HG03354 (cell line): Measurements from ENCODE around the gene TMEM250.
A peak's percentile ranks its signal among the peaks of the same experiment; 100 is the strongest.
"Not testable (repeated sequence)": the region's sequence is repeated elsewhere in the genome, so short reads cannot be mapped to it uniquely, and the experiment has no call there.

Experiments used
- ATAC-seq: cut with Tn5 transposase; IDR thresholded peaks from one replicate; pipeline ENCODE4 v1.9.1; 2021; ENCODE audit warnings: mild to moderate bottlenecking; ENCODE audit not compliant: unreplicated experiment, poor library complexity, severe bottlenecking

The TMEM250 gene

GRCh38 chr9:136115206-136115605, 3.5 kb downstream of the TMEM250 start:
- ATAC-seq, result no peak

DNA sequence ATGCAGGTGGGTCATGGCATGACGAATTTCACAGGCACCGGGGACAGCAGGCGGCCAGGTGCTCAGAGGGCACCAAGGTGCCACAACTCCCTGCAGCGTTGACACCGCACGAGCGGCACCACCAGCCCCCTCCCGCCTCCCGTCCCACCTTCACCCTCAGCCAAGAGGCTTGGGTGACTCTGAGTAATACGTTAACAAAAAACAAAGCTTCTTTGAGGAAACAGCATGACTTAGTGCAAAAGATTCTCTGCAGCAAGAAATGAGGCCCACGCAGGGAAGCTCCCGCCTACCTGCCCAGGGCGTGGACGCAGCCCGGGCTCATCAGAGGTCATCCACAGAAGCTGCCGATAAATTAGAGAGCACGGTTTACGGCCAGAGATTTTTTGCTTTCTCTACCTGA, 4.1 kb downstream of the TMEM250 start:
- no peak for ATAC-seq

GRCh38 chr9:136112541-136112940, 6.1 kb downstream of the TMEM250 start:
- no peak for ATAC-seq

DNA sequence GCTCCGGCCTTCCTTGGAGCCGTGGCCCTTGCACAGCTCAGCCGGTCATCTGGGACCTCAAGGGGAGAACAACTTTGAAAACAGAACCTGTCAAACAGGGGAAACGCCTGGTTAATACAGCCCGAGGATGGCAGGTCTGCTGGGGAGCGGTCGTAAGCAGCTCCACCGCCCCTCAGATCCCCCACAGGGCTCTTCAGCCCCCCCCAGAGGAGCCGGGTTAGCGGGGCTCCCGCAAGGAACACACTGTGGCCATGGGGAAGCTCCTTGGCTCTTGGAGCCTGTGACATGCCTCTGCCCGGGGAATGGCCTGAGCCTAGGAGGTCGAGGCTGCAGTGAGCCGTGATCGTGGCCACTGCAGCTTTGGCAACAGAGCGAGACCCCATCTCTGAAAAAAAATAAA, 6.8 kb downstream of the TMEM250 start:
- ATAC-seq, result no peak

DNA sequence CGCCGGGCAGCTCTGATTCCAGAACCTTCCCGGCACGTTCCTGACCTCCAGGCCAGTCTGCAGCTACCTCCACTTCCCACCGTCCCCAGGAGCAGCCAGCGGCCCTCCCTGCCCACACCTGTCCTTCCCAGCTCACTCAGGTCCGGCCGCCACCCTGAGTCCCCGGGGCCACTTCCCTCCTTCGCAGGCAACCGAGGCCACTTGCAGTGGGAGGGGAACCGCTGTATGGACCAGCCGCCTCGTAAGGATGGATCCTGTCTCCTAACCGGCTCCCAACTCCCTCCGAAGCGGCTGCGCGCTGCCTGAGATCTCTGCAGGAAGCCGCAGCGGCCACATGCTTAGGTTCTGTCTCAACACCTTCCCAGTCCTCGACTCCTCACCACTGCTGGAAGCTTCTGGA, 7.5 kb downstream of the TMEM250 start:
- ATAC-seq, result no peak

GRCh38 chr9:136110082-136111061, 8.3 kb downstream of the TMEM250 start:
- peak; percentile 1 for ATAC-seq

DNA sequence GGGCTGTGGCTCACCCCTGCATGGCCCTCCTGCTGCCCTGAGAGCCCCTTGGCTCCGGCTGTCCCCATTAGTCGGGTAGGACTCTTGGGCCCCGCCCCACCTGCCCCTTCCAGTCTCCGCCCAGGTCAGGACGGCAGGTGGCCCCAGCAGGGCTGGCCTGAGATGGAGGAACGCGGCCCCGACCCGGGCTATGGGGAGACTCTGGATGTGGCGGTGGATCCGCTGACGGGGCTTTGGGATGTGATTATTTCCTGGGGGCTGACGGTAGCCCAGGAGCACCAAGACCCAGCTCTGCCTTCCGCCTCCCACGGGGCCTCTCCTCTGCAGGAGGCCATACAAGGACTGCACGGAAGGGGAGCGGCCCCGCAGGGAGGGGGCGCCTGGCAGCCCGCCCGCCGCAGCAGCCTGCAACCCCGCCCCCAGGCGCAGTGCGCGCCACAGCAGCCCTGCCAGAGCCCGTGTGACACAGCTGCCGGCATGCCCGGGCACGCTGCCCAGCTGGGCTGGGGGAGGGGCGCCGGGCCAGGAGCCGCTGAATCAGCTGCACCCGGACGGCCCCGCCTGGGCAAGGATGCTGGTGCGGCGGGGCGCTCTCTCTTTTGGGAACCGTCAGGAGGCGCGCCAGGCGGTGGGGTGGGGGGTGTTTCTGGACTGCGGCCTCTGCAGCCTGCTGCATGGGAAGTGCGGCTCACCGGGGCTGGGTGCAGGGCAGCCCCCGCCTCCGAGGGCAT, 9.2 kb downstream of the TMEM250 start:
- peak; percentile 76 for ATAC-seq

DNA sequence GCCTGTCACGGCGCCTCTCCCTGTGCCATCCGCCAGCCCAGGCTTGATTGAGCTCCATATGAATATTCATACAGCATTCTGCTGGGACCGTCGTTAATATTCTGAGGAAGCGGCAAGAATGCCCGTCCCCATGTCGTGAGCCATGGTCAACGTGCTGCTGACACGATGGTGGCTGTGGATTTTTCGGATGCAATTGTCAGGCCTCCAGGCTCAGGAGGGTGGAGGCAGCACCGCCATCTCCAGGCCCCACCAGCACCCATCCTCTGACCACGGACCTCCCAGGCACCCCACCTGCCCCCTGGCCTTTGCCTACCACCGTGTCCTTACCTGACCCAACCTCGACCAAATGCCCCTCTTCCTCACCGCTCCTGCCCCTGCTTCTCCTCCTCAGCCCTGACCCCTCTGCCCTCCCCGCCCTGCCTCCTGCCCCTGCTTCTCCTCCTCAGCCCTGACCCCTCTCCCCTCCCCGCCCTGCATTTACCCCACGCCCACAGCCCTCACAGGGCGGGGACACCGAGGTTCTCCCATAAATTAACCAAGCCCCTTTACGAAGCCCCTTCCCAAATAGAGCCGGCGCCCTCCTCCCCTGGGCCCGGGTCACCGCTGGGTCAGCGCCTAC, 9.9 kb downstream of the TMEM250 start:
- ATAC-seq, result no peak

- ATAC-seq, result no peak
Observed at GRCh38 chr9:136107953-136108647, 10.6 kb downstream of the TMEM250 start.

DNA sequence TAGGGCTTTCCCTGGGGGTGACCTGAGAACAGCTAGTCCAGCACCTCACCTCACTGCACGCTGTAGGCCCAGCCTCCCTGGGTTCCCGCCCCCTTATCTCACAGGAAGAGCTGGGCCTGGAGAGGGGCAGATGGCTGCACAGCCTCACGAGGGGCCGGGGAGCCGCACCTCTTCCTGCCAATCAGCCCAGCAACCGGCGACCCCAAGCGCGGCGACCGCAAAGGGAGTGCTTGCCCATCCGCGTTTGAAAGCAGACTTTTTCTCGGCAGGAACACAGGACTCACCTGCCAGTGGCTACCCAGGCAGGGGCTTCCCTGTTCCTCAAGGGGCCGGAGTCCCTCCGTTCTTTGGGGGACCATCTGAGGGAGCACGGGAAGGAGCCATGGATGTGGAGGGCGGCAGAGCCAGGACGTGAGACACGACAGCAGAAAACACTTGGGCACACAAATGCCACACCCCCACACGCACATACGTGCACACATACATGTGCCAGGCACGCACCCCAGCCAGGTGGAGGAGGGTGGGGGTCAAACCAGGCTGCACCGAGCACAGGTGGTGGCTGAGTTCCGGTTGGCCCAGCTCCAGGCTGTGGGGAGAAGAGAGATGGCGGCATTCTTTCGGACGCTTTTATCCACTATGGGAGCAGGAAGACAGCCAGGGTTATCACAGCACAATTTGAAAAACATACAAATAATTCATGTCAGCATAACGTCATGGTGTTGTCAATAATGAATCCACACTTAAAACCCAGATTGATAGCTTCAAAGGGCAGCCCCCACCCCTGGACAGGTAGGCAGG, 11.3 kb downstream of the TMEM250 start:
- ATAC-seq, result no peak

DNA sequence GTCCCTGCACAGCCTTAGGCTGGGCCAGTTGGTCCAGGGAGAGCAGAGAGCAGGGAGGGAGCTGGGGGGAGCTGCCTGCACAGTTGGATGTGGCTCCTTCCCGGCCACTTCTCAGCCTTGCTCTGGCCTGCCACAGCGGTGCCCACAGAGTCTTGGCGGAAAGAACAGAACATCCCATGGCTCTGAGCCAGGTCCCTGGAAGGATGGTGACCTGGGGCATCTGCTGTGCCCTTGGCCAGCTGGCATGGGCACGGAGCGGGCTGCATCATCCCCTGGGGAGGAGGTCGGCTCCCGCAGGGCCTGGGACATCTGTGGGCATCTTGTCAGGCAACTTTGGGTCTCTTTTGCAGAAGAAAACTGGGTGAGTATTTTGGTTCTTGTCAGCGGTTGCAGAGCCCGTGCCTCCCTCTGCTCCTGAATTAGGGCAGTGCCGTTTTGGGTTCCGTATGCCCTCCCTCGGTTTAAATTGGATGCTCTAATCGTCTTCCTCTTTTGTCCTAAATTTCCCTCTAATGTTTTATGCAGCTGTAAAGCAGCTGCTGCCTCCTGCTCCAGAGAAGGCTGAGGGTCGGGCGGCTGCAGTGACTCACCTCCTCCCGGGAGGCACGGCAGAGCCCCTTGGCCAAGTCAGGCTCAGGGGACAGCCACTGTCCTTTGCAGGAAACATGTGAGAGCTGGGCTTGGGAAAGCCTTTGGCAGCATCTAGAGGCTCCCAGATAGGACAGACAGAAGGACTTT, 13.1 kb downstream of the TMEM250 start:
- no peak for ATAC-seq

- ATAC-seq, result no peak
Observed at GRCh38 chr9:136104916-136105315, 13.8 kb downstream of the TMEM250 start.

- ATAC-seq, result no peak
Observed at GRCh38 chr9:136104488-136104800, 14.2 kb downstream of the TMEM250 start.

- no peak for ATAC-seq
Observed at GRCh38 chr9:136103651-136104487, 14.8 kb downstream of the TMEM250 start.

DNA sequence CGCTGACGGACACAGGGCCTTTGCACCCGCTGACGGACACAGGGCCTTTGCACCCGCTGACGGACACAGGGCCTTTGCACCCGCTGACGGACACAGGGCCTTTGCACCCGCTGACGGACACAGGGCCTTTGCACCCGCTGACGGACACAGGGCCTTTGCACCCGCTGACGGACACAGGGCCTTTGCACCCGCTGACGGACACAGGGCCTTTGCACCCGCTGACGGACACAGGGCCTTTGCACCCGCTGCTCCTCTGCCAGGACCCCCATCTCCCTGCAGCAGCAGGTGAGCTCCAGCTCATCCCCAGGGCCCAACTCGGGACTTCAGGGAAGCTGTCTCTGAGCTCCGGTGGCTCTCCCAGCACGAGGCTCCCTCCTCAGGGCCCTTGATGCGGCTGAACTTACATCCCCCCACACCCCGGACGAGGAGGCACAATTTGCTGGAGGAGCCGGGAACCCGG, 17.0 kb downstream of the TMEM250 start:
- not testable (repeated sequence) for ATAC-seq

DNA sequence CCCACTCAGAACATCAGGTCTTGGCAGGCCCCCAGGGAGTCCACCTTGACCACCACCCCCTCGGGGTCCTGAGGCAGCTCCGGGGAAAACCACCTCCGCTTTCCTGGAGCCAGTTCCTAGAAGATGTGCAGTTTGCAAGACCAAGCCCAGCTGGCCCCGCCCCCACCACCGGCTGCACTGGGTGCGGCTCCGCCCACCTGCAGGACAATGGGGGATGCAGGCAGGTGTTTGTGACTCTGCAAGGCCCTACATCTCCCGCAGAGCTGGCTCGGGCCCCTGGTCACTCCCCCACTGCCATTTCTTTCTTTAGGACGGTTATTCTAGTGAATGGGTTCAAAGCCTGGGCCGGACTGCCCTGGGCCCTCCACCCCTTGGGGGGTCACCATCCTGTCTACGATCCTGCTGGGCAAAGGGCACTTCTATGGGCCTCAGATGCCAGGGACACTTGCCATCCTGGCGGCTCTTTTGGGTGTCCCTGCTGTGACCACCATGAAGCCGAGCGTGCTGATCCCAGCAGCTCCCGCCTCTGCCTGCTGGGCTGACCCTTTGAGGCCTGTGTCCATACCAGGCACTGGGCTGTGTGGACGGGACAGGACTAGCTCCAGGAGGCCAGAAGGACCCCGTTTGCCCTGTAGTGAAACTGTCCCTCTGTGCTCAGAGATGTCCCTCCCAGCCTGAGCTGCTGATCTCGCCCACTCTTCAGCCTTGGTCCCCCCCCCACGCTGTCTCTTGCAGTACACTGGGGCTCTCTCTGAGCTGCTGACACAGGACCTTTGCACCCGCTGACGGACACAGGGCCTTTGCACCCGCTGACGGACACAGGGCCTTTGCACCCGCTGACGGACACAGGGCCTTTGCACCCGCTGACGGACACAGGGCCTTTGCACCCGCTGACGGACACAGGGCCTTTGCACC, 17.7 kb downstream of the TMEM250 start:
- ATAC-seq, result no peak

- ATAC-seq, result no peak
Observed at GRCh38 chr9:136099542-136099941, 19.1 kb downstream of the TMEM250 start.
